Liver (tissue), 9 donors: ENCODE data around the gene TOGARAM2. TPM values are rescaled to one million over a fixed set of nuclear protein-coding genes. Genes with fewer than 3 reads are reported as not detected.

Source experiments
- DNase-seq: peaks from one replicate; pipeline ENCODE4 v3.0.0-alpha.2; 2017; ENCODE audit warnings: low spot score
- H3K27ac ChIP-seq, 2 donors: one replicate each; pipeline ENCODE4 v1.7.0; 2013; ENCODE audit warnings: inconsistent platforms in 2 of 2, low read length in 2 of 2, control low read depth in 1 of 2, low read depth in 1 of 2, mild to moderate bottlenecking in 1 of 2
- H3K27me3 ChIP-seq, 4 donors: one replicate each; pipeline versions ENCODE4 v1.6.1 to v1.7.0; 2013; ENCODE audit warnings: low read length in 3 of 4, inconsistent platforms in 1 of 4, mild to moderate bottlenecking in 1 of 4, moderate library complexity in 1 of 4; ENCODE audit not compliant: control insufficient read depth in 4 of 4, insufficient read depth in 4 of 4
- H3K36me3 ChIP-seq, 4 donors: one replicate each; pipeline versions ENCODE4 v1.6.1 to v1.7.0; 2013; ENCODE audit warnings: low read length in 3 of 4, mild to moderate bottlenecking in 3 of 4, low read depth in 1 of 4, moderate library complexity in 1 of 4; ENCODE audit not compliant: control insufficient read depth in 4 of 4, insufficient read depth in 3 of 4
- H3K4me1 ChIP-seq, 4 donors: one replicate each; pipeline versions ENCODE4 v1.6.1 to v1.7.0; 2013; ENCODE audit warnings: low read length in 3 of 4, mild to moderate bottlenecking in 3 of 4, moderate library complexity in 1 of 4; ENCODE audit not compliant: control insufficient read depth in 4 of 4, insufficient read depth in 4 of 4
- H3K4me3 ChIP-seq, 3 donors: one replicate each; pipeline versions ENCODE4 v1.6.1 to v1.7.0; 2013; ENCODE audit warnings: low read length in 3 of 3, control low read depth in 1 of 3, low read depth in 1 of 3, mild to moderate bottlenecking in 1 of 3
- H3K9ac ChIP-seq, 2 donors: one replicate each; pipeline ENCODE4 v1.7.0; 2013; ENCODE audit warnings: low read length in 2 of 2, mild to moderate bottlenecking in 2 of 2, moderate library complexity in 2 of 2, control low read depth in 1 of 2, low read depth in 1 of 2
- H3K9me3 ChIP-seq, 4 donors: one replicate each; pipeline versions ENCODE4 v1.6.1 to v1.7.0; 2013; ENCODE audit warnings: low read length in 3 of 4; ENCODE audit not compliant: control insufficient read depth in 4 of 4
- CTCF ChIP-seq: fragments of 150-350 bp; IDR thresholded peaks from 2 replicates; pipeline ENCODE4 v1.5.1; 2017; ENCODE audit warnings: improper control_type of control experiment, low read depth, low read length; ENCODE audit not compliant: missing input control
- EGR1 ChIP-seq, 2 donors: IDR thresholded peaks; 2 replicates each; pipeline ENCODE4 v1.6.1; 2016 to 2018; ENCODE audit warnings: antibody characterized with exemption in 2 of 2, low read depth in 2 of 2
- FOXA1 ChIP-seq: IDR thresholded peaks from 2 replicates; pipeline ENCODE4 v1.6.1; 2016; ENCODE audit warnings: antibody characterized with exemption
- FOXA2 ChIP-seq: IDR thresholded peaks from 2 replicates; pipeline ENCODE4 v1.6.1; 2016; ENCODE audit warnings: antibody characterized with exemption
- GABPA ChIP-seq, 2 donors: IDR thresholded peaks in 1 of 2; conservative IDR thresholded peaks in 1 of 2; 2 replicates each; pipeline ENCODE4 v1.6.1; 2016; ENCODE audit warnings: antibody characterized with exemption in 2 of 2, mild to moderate bottlenecking in 1 of 2, moderate library complexity in 1 of 2
- HNF4A ChIP-seq, 2 donors: conservative IDR thresholded peaks; 2 replicates each; pipeline ENCODE4 v1.6.1; 2016; ENCODE audit warnings: antibody characterized with exemption in 2 of 2, mild to moderate bottlenecking in 2 of 2
- HNF4G ChIP-seq: IDR thresholded peaks from 2 replicates; pipeline ENCODE4 v1.6.1; 2016; ENCODE audit warnings: antibody characterized with exemption
- JUND ChIP-seq, 2 donors: IDR thresholded peaks; 2 replicates each; pipeline ENCODE4 v1.6.1; 2016; ENCODE audit warnings: antibody characterized with exemption in 2 of 2
- MAX ChIP-seq: IDR thresholded peaks from 2 replicates; pipeline ENCODE4 v1.6.1; 2016; ENCODE audit warnings: antibody characterized with exemption
- NR2F2 ChIP-seq: IDR thresholded peaks from 2 replicates; pipeline ENCODE4 v1.6.1; 2016; ENCODE audit warnings: antibody characterized with exemption
- RAD21 ChIP-seq, 2 donors: IDR thresholded peaks; 2 replicates each; pipeline ENCODE4 v1.6.1; 2016; ENCODE audit warnings: antibody characterized with exemption in 2 of 2, mild to moderate bottlenecking in 2 of 2
- RXRA ChIP-seq, 2 donors: IDR thresholded peaks; 2 replicates each; pipeline ENCODE4 v1.6.1; 2017 to 2018; ENCODE audit warnings: antibody characterized with exemption in 2 of 2, mild to moderate bottlenecking in 1 of 2
- SP1 ChIP-seq: IDR thresholded peaks from 2 replicates; pipeline ENCODE4 v1.6.1; 2018; ENCODE audit warnings: antibody characterized with exemption, mild to moderate bottlenecking
- TAF1 ChIP-seq: conservative IDR thresholded peaks from 2 replicates; pipeline ENCODE4 v1.6.1; 2016; ENCODE audit warnings: antibody characterized with exemption, mild to moderate bottlenecking
- YY1 ChIP-seq: IDR thresholded peaks from 2 replicates; pipeline ENCODE4 v1.6.1; 2016; ENCODE audit warnings: antibody characterized with exemption, mild to moderate bottlenecking
- ZBTB33 ChIP-seq: IDR thresholded peaks from 2 replicates; pipeline ENCODE4 v1.6.1; 2016; ENCODE audit warnings: antibody characterized with exemption
- WGBS: extraction: QIAGEN DNeasy Blood & Tissue Kit; methylation state at CpG from one replicate; pipeline ENCODE4 v1.1.7; 2013; 5-methylcytosine and 5-hydroxymethylcytosine counted together
- polyA plus RNA-seq, 2 donors: library from polyadenylated mRNA; stranded (reverse) in 1 of 2; unstranded in 1 of 2; fragments of 200-250 nt in 1 of 2; fragments of >200 nt in 1 of 2; fragmentation: Nextera tagmentation in 1 of 2; extraction: Ambion mirVana in 1 of 2; gene quantifications; one replicate each; pipeline versions ENCODE4 v1.2.1 to v1.2.3, GENCODE V29; 2013 to 2015
- total RNA-seq, 2 donors: library from RNA; depleted of rRNA; stranded (reverse); fragments of >200 nt; gene quantifications; one replicate each; pipeline ENCODE4 v1.2.3, GENCODE V29; 2014
- TF ChIP-seq, protein P1 (sequence below): IDR thresholded peaks from 2 replicates; pipeline ENCODE4 v1.6.1; 2016; ENCODE audit warnings: antibody characterized with exemption
- TF ChIP-seq, protein P2 (sequence below): IDR thresholded peaks from 2 replicates; pipeline ENCODE4 v1.6.1; 2016; ENCODE audit warnings: antibody characterized with exemption, mild to moderate bottlenecking
- donor health status: healthy.
- donor health status: healthy.
- donor health status: healthy.
- donor health status: healthy.
- donor health status: healthy.

TOGARAM2 gene
- total and polyA plus RNA-seq, 4 donors = 0.15 to 0.42 (median 0.19) TPM; not detected in 1

GRCh38 chr2:29031046-29031445, 49.9 kb downstream of the TOGARAM2 start:
- Histone ChIP-seq H3K36me3 (no peaks in the 10 kb centered on the region), H3K27me3 (no peaks in the 10 kb centered on the region), H3K4me3 (no peak overlapping the region), H3K9me3 (no peaks in the 10 kb centered on the region), H3K27ac (no peak overlapping the region), H3K4me1 (no peaks in the 10 kb centered on the region), H3K9ac (no peak overlapping the region)
- no peak for DNase-seq
- TF ChIP-seq HNF4A (conservative IDR thresholded peaks at IDR 0.05) (no peak), ZBTB33 (no peak), FOXA1 (no peak), MAX (no peak), YY1 (no peak), HNF4G (no peak), SP1 (no peak), NR2F2 (no peak), GABPA (IDR thresholded peaks at IDR 0.05 in 1 of 2, conservative IDR thresholded peaks at IDR 0.05 in 1 of 2) (no peak), RXRA (IDR thresholded peaks at IDR 0.05) (no peak), FOXA2 (no peak), RAD21 (IDR thresholded peaks at IDR 0.05) (no peak), TAF1 (no peak)
- TF ChIP-seq, protein P1, sequence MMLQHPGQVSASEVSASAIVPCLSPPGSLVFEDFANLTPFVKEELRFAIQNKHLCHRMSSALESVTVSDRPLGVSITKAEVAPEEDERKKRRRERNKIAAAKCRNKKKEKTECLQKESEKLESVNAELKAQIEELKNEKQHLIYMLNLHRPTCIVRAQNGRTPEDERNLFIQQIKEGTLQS = no peak
- TF ChIP-seq, protein P2, sequence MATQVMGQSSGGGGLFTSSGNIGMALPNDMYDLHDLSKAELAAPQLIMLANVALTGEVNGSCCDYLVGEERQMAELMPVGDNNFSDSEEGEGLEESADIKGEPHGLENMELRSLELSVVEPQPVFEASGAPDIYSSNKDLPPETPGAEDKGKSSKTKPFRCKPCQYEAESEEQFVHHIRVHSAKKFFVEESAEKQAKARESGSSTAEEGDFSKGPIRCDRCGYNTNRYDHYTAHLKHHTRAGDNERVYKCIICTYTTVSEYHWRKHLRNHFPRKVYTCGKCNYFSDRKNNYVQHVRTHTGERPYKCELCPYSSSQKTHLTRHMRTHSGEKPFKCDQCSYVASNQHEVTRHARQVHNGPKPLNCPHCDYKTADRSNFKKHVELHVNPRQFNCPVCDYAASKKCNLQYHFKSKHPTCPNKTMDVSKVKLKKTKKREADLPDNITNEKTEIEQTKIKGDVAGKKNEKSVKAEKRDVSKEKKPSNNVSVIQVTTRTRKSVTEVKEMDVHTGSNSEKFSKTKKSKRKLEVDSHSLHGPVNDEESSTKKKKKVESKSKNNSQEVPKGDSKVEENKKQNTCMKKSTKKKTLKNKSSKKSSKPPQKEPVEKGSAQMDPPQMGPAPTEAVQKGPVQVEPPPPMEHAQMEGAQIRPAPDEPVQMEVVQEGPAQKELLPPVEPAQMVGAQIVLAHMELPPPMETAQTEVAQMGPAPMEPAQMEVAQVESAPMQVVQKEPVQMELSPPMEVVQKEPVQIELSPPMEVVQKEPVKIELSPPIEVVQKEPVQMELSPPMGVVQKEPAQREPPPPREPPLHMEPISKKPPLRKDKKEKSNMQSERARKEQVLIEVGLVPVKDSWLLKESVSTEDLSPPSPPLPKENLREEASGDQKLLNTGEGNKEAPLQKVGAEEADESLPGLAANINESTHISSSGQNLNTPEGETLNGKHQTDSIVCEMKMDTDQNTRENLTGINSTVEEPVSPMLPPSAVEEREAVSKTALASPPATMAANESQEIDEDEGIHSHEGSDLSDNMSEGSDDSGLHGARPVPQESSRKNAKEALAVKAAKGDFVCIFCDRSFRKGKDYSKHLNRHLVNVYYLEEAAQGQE = no peak

GRCh38 chr2:29032189-29032588, 51.1 kb downstream of the TOGARAM2 start:
- H3K27me3 ChIP-seq = no peaks in the 10 kb centered on the region
- H3K9ac ChIP-seq = no peak overlapping the region
- no peak for DNase-seq
- 91% methylated on average over 5 of the region's 5 CpGs for WGBS
- no peaks in the 10 kb centered on the region for H3K36me3 ChIP-seq
- H3K4me3 ChIP-seq = no peak overlapping the region
- H3K27ac ChIP-seq = no peak overlapping the region
- no peaks in the 10 kb centered on the region for H3K4me1 ChIP-seq
- no peaks in the 10 kb centered on the region for H3K9me3 ChIP-seq
- TF ChIP-seq JUND (IDR thresholded peaks at IDR 0.05) = no peak
- TF ChIP-seq SP1 = no peak
- TF ChIP-seq RAD21 (IDR thresholded peaks at IDR 0.05) = no peak
- TF ChIP-seq, protein P1 = no peak
- TF ChIP-seq NR2F2 = no peak
- no peak for TF ChIP-seq YY1
- TF ChIP-seq EGR1 (IDR thresholded peaks at IDR 0.05; ENCODE audit: low read depth in 2 of 2) = no peak
- TF ChIP-seq RXRA (IDR thresholded peaks at IDR 0.05) = no peak
- TF ChIP-seq HNF4A (conservative IDR thresholded peaks at IDR 0.05) = no peak
- no peak for TF ChIP-seq CTCF
- TF ChIP-seq FOXA2 = no peak
- TF ChIP-seq MAX = no peak
- TF ChIP-seq HNF4G = no peak
- TF ChIP-seq ZBTB33 = no peak
- no peak for TF ChIP-seq FOXA1
- no peak for TF ChIP-seq TAF1
